Measurements from ENCODE around the gene NEURL4. TPM values are rescaled to one million over a fixed set of nuclear protein-coding genes. Genes with fewer than 3 reads are reported as not detected.

NEURL4 gene
- total RNA-seq, 1 experiment from 2014 or later: 81.7 TPM

DNA sequence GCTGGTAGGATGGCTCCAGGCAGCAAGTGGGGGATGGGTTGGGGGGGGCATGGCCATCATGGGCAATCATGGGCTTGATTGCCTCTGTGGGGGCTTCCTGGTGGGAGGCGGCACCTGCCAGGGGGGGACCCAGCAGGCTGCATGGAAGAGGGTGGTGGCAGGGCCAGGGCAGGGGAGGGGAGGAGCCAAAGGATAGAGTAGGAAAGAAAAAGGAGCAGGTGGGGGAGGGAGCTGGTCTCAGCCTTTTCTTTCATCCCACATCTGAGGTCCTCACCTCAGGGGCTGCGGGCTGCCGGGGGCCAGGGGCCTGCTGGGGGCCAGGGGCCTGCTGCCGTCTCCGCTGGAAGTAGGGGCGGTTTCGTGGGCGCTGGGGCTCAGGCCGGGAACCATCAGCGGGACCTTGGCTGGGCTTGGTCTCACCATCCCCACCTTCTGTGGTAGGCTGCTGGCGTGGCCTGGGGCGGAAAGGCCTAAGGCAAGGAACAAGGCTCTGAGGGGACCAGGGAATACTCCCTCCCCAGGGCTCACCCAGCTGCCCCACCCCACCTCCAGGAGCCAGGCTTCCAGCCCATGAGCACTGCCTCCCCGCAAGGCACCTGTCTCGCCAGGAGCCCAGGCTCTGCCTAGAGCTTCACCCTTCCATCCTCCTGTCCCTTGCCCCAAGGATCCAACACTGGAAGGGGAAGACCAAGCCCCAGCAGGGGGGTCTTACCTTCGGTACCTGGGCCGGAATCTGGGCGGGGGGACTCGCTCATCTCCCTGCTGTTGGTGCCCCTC is 39.7 kb downstream of the NEURL4 start:
- no peaks in the 10 kb centered on the region for H3K27me3 ChIP-seq (replicated peaks; ENCODE audit: insufficient read depth, low read depth, low read length, poor library complexity)
- POLR2A ChIA-PET (ENCODE audit: low non-redundant PET): interaction anchor here (0.6 to 0.7 kb wide), 2 partner anchors 208 to 1818 kb away, joined by 6 to 8 read pairs; no protein-coding TSS in a partner anchor
- CTCF ChIA-PET: no interaction called here
- BruUV-seq (replicated peaks): no TSS peak
- no peak overlapping the region for H3K27ac ChIP-seq (ENCODE audit: low read depth, low read length, poor library complexity, severe bottlenecking)
- no peaks in the 10 kb centered on the region for H3K36me3 ChIP-seq (ENCODE audit: insufficient read depth, low read length, poor library complexity, severe bottlenecking)
- intact Hi-C loops (cut with micrococcal nuclease; ENCODE audit: unreplicated experiment): no loop called here
- H3K4me3 ChIP-seq (ENCODE audit: low read depth, low read length, poor library complexity, severe bottlenecking): no peak overlapping the region
- peaks cover 8% of the 10 kb centered on the region for H3K4me1 ChIP-seq (ENCODE audit: insufficient read depth, low read length, poor library complexity, severe bottlenecking)
- H3K9me3 ChIP-seq (ENCODE audit: low read depth, low read length, poor library complexity, severe bottlenecking): no peaks in the 10 kb centered on the region
- TF ChIP-seq EZH2 (IDR thresholded peaks at IDR 0.05; ENCODE audit: borderline replicate concordance, low read depth, low read length, poor library complexity, severe bottlenecking): no peak
- TF ChIP-seq, protein P1, sequence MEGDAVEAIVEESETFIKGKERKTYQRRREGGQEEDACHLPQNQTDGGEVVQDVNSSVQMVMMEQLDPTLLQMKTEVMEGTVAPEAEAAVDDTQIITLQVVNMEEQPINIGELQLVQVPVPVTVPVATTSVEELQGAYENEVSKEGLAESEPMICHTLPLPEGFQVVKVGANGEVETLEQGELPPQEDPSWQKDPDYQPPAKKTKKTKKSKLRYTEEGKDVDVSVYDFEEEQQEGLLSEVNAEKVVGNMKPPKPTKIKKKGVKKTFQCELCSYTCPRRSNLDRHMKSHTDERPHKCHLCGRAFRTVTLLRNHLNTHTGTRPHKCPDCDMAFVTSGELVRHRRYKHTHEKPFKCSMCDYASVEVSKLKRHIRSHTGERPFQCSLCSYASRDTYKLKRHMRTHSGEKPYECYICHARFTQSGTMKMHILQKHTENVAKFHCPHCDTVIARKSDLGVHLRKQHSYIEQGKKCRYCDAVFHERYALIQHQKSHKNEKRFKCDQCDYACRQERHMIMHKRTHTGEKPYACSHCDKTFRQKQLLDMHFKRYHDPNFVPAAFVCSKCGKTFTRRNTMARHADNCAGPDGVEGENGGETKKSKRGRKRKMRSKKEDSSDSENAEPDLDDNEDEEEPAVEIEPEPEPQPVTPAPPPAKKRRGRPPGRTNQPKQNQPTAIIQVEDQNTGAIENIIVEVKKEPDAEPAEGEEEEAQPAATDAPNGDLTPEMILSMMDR (conservative IDR thresholded peaks at IDR 0.05; ENCODE audit: low read depth, low read length): no peak
- no peak for DNase-seq (ENCODE audit: low spot score)

DNA sequence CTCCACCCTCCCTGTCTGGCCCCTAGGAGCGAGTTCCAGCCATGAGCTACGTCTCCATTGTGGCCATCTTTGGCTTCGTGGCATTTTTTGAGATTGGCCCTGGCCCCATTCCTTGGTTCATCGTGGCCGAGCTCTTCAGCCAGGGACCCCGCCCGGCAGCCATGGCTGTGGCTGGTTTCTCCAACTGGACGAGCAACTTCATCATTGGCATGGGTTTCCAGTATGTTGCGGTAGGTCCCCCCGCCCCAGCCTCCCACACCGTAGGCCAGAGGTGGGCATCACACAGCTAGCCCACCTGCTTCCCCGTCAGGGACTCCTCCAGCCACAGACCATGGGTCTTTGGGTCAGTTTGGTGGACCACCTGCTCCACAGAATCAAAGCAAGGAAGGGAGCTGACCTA is 43.5 kb downstream of the NEURL4 start:
- Histone ChIP-seq H3K27ac (ENCODE audit: low read depth, low read length, poor library complexity, severe bottlenecking) (no peak overlapping the region), H3K27me3 (replicated peaks; ENCODE audit: insufficient read depth, low read depth, low read length, poor library complexity) (no peaks in the 10 kb centered on the region), H3K4me3 (ENCODE audit: low read depth, low read length, poor library complexity, severe bottlenecking) (no peak overlapping the region), H3K36me3 (ENCODE audit: insufficient read depth, low read length, poor library complexity, severe bottlenecking) (no peaks in the 10 kb centered on the region), H3K4me1 (ENCODE audit: insufficient read depth, low read length, poor library complexity, severe bottlenecking) (peaks cover 17% of the 10 kb centered on the region), H3K9me3 (ENCODE audit: low read depth, low read length, poor library complexity, severe bottlenecking) (no peaks in the 10 kb centered on the region)
- BruUV-seq (replicated peaks): no TSS peak
- intact Hi-C loops (cut with micrococcal nuclease; ENCODE audit: unreplicated experiment): no loop called here
- TF ChIP-seq, protein P1 (conservative IDR thresholded peaks at IDR 0.05; ENCODE audit: low read depth, low read length): no peak
- no peak for TF ChIP-seq EZH2 (IDR thresholded peaks at IDR 0.05; ENCODE audit: borderline replicate concordance, low read depth, low read length, poor library complexity, severe bottlenecking)
- POLR2A ChIA-PET (ENCODE audit: low non-redundant PET): no interaction called here
- no peak for DNase-seq (ENCODE audit: low spot score)
- CTCF ChIA-PET: interaction anchor here (0.6 kb wide), 1 partner anchor 91 kb away, joined by 3 read pairs; no protein-coding TSS in a partner anchor

DNA sequence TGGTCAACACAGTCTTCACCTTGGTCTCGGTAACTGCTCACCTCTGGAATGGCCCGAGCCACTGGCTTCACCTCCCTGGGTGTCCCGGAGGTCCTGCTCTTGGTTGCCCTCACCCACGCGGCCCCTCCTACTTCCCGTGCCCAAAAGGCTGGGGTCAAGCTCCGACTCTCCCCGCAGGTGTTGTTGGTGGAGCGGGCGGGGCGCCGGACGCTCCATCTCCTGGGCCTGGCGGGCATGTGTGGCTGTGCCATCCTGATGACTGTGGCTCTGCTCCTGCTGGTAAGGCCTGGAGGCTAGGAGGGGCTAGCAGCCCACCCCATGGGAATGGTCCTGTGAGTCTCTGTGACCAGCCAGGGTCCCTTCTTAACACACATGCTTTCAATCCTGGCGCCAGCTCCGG is 44.2 kb downstream of the NEURL4 start:
- H3K36me3 ChIP-seq (ENCODE audit: insufficient read depth, low read length, poor library complexity, severe bottlenecking): no peaks in the 10 kb centered on the region
- intact Hi-C loops (cut with micrococcal nuclease; ENCODE audit: unreplicated experiment): no loop called here
- H3K27ac ChIP-seq (ENCODE audit: low read depth, low read length, poor library complexity, severe bottlenecking): no peak overlapping the region
- peaks cover 18% of the 10 kb centered on the region for H3K4me1 ChIP-seq (ENCODE audit: insufficient read depth, low read length, poor library complexity, severe bottlenecking)
- H3K4me3 ChIP-seq (ENCODE audit: low read depth, low read length, poor library complexity, severe bottlenecking): no peak overlapping the region
- ChIA-PET CTCF (interaction anchor here (0.6 to 1.5 kb wide), 2 partner anchors 12 to 90 kb away, joined by 3 to 7 read pairs; no protein-coding TSS in a partner anchor), POLR2A (ENCODE audit: low non-redundant PET) (no interaction called here)
- no peaks in the 10 kb centered on the region for H3K9me3 ChIP-seq (ENCODE audit: low read depth, low read length, poor library complexity, severe bottlenecking)
- DNase-seq (ENCODE audit: low spot score): no peak
- no peaks in the 10 kb centered on the region for H3K27me3 ChIP-seq (replicated peaks; ENCODE audit: insufficient read depth, low read depth, low read length, poor library complexity)
- TF ChIP-seq EZH2 (IDR thresholded peaks at IDR 0.05; ENCODE audit: borderline replicate concordance, low read depth, low read length, poor library complexity, severe bottlenecking): no peak
- TF ChIP-seq, protein P1 (conservative IDR thresholded peaks at IDR 0.05; ENCODE audit: low read depth, low read length): no peak
- no TSS peak for BruUV-seq (replicated peaks)

Data from A673 (cell line).